G401.6 (cell line): ENCODE measurements around the gene PHF21A.

Source experiments
- FAIRE-seq: peaks from 2 replicates; lab custom pipeline; 2012; peaks lifted over from hg19 to GRCh38; lab: Jason Lieb, UNC

PHF21A gene

DNA sequence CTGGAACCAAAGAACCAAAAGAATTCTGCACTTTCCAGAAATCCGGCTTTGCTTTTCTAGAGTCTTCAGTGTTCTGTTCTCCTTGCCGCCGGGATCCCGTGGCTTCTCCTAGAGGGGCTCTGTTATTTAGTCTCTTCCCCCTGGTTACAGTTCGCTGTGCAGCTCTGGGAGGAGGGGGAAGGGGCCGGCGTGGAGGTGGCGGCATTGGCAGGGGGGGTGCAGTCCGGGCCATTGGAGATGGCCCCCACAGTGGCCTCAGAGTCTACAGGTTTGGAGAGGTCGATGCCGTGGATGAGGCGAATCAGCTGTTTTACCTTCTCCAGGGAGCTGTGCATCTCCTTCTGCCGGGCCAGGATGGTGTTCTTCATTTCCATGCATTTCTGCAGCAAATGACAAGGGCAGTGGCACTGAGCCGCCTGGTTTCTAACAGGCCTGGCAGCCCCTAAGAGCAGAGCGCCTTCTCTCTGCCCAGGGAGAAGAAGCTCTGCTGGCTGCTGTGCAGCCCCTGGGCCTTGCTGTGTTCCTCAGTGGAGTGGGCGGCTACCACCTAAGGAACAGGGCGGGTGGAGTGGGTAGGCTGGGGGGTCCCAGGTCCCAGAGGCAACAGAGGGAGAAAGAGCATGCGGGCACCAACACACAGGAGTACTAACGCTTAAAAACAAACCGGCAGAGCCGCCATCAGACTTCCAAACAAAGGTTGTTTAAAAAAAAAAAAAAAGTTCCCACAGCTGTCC lies 187.2 kb downstream of the PHF21A start:
- no peak for FAIRE-seq

DNA sequence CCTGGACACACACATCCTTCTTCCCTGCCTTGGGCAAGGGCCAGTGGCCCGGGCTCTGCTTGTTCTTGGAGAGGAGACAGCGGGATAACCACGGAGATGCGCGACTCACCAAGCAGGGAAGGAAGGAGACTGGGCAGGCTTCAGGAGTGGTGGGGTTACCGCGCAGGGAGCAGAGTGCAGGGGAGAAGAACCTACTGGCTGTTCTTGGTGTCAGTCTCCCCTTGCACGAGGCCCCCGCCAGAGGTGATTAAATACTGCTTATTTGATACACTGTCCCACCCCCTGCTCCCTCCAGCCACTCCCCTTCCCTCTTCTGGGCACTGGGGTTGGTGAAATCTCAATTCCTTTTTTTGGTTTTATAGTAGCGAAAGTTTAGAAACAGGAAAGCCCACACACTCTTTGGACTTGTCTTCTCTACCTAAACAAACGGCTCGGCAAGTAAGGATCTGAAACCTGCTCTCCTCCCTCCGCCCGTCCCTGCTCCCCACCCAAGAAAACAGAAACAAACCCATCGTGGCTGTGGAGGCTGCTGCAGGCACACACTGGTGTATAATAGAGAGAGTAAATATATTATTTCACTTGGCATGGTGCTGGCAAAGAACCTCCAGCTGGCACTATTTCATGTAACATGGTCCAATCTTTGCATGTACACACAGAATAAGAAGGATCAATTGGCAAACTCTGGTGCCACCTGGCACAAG lies 188.0 kb downstream of the PHF21A start:
- no peak for FAIRE-seq

GRCh38 chr11:45932217-45932616 lies 189.0 kb downstream of the PHF21A start:
- no peak for FAIRE-seq

GRCh38 chr11:45931739-45932138 lies 189.5 kb downstream of the PHF21A start:
- FAIRE-seq = no peak

- FAIRE-seq = no peak
Observed at GRCh38 chr11:45930951-45931570, 190.2 kb downstream of the PHF21A start.

DNA sequence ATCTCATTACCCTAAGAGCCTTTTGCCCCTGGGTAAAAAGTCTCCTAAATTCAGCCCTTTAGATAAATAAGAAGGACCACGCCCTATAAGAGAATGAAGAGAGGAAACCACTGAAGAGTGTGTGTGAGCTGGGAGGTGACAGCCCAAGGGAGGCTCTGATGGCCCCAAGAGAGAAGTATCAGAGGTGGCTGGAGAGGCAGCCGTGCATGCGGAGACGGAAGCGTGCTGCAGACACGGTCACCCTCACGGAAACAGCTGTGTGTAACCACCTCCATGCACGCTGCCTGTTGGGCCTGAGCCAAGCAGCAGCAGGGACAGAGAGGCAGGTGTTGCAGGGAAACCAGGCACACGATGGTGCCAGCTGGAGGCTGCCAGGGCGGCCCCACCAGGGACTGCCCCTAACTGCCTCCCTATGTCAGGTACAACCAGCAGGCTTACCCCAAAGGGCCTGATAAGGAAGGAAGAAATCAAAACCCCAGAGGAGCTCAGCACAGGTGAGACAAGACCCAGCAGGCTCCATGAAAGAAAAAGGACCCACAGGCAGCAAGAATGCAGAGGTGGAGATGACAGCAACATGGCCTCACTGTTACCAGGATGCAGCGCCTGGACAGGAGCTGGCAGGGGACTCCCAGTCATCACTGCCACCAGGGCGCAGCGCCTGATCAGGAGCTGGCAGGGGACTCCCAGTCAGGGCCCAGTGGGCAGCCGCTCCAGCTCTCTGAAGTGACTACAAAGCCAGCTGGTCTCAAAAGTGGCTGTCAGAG lies 191.0 kb downstream of the PHF21A start:
- FAIRE-seq = no peak

GRCh38 chr11:45929486-45930030 lies 191.7 kb downstream of the PHF21A start:
- no peak for FAIRE-seq

DNA sequence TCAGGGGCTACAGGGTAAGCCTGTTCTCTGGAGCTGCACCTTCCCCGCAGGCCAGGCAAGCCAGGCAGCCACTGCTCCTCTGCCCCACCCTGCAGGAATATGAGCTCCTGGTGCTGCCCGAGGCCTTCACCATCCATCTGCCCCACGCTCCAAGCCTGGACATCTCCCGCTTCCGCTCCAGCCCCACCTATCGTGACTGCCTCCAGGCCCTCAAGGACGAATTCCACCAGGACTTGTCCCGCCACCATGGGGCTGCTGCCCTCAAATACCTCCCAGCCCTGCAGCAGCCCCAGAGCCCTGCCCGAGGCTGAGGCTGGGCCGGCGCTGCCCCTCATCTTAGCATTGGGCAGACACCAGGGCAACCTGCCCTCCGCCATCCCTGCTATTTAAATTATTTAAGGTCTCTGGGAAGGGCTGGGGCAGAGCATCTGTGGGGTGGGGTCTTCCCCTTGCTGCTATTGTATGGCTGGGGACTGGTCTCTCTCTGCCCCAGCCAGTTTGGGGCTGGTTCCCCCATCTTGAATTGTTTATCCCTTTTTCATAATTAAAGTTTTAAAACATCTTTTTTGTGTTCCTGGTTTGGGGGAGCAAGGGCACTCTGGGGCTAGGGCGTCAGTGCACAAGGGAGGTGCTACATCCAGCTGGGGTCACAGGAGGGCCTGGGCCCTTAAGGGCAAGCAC lies 192.6 kb downstream of the PHF21A start:
- no peak for FAIRE-seq

DNA sequence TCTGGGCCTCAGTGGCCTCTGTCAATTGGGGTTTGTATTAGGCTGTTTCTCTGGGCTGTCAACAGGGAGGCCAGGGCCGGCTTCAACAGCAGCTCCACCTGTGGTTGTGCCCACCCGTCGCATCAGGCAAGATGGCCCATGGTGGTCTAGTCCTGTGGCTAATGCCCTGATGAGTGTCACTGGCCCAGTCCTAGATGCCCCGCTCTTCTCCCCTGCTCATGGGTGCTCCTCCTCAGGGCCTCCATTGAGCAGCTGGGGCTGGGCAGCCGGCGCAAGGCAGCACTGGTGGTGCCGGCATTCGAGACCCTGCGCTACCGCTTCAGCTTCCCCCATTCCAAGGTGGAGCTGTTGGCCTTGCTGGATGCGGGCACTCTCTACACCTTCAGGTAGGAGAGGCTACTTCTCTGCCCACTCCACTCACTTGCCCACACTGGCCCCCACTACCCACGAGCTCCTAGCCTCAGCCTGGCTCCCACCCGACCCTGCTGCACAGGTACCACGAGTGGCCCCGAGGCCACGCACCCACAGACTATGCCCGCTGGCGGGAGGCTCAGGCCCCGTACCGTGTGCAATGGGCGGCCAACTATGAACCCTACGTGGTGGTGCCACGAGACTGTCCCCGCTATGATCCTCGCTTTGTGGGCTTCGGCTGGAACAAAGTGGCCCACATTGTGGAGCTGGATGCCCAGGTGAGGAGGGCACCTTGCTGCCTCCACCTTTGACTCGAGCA lies 193.4 kb downstream of the PHF21A start:
- no peak for FAIRE-seq

DNA sequence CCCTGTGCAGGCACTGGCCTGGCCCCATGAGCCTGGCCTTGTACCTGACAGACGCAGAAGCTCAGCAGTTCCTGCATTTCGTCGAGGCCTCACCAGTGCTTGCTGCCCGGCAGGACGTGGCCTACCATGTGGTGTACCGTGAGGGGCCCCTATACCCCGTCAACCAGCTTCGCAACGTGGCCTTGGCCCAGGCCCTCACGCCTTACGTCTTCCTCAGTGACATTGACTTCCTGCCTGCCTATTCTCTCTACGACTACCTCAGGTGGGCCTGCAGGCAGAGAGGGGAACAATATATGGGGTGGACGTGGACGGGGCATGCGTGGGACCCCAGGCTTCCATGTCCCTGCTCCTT lies 193.9 kb downstream of the PHF21A start:
- FAIRE-seq = no peak

DNA sequence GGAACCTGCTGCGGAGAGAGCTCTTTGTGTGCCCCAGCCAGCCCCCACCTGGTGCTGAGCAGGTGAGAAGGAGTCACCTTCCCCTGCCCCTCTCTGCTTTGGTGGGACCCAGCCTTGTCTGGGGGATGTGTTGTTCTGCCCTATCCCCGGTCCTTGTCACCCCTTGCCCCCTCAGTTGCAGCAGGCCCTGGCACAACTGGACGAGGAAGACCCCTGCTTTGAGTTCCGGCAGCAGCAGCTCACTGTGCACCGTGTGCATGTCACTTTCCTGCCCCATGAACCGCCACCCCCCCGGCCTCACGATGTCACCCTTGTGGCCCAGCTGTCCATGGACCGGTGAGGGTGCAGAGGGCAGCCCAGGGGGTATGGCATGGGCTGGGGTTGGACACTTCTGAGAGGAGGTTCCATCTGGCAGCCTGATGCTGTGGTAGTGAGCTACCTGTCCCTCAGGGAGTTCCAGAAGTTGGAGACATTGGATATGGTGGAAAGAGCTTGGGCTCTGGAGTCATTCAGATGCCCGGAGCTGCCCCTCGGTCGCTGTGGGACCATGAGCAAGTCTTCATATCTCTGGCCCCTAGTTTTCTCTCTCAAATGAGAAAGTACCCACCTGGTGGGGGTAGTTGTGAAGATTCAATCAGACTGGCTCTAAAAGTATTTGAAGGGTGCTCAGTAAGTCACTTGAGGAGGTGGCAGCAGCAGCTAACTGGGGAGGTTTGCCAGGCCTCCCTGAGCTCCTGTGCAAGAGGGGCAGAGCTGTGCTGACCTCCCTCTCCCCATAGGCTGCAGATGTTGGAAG lies 194.5 kb downstream of the PHF21A start:
- no peak for FAIRE-seq

- no peak for FAIRE-seq
Observed at GRCh38 chr11:45926001-45926401, 195.3 kb downstream of the PHF21A start.

DNA sequence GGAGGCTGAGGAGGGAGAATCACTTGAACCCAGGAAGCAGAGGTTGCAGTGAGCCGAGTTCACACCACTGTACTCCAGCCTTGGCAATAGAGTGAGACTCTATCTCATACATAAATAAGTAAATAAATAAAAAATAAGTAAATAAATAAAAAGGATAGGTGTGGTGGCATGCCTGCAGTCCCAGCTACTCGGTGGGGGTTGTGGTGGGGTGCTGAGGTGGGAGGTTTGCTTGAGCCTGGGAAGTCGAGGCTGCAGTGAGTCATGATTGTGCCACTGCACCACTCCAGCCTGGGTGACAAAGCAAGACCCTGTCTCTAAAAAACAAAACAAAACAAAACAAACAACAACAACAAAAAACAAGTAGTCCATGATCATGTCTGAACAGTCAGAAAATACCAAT lies 195.7 kb downstream of the PHF21A start:
- no peak for FAIRE-seq

GRCh38 chr11:45924927-45925326 lies 196.3 kb downstream of the PHF21A start:
- no peak for FAIRE-seq

DNA sequence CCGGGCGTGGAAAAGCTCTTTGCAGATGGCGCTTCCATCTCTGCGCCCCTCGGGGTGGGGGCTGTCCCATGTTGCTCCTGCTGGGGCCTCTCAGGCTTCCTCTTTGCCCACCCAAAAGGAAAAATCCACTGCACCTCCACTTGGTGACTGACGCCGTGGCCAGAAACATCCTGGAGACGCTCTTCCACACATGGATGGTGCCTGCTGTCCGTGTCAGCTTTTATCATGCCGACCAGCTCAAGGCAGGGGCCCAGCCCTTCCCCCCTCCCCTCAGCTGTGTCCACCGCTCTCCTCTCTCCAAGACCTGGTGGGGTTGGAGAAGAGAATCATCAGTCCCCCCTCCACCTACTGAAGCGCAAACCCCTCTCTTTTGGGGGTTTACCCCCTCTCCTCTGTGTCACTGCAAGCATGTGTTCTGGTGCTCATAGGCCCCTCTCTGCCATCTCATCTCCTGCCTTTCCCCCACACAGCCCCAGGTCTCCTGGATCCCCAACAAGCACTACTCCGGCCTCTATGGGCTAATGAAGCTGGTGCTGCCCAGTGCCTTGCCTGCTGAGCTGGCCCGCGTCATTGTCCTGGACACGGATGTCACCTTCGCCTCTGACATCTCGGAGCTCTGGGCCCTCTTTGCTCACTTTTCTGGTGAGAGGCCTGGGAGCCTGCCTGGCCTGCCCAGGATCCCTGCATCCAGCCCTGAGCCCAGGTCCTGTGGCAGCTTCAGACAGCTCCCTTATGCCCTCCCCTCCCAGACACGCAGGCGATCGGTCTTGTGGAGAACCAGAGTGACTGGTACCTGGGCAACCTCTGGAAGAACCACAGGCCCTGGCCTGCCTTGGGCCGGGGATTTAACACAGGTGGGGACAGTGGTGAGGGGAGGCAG lies 197.0 kb downstream of the PHF21A start:
- FAIRE-seq = no peak

GRCh38 chr11:45922425-45923082 lies 198.7 kb downstream of the PHF21A start, which contains the start of gene LARGE2:
TSS of gene LARGE2 (plus strand) at chr11:45922656. CDS start at chr11:45922883, 227 bp downstream.
- FAIRE-seq = no peak

- no peak for FAIRE-seq
Observed at GRCh38 chr11:45921561-45922424, 199.5 kb downstream of the PHF21A start.
